Activated CD8-positive, alpha-beta memory T cell treated with anti-CD3 and anti-CD28 coated beads for 48 hours (primary cell): ENCODE data around the gene COLEC12.
"Not testable (repeated sequence)": the region's sequence is repeated elsewhere in the genome, so short reads cannot be mapped to it uniquely, and the experiment has no call there.

Experiments used
- DNase-seq, 3 experiments: peaks; one replicate each; pipeline ENCODE4 v3.0.0-alpha.2; 2020; ENCODE audit warnings: low read depth in 2 of 3, low spot score in 2 of 3

Gene COLEC12

GRCh38 chr18:293536-293935 is 207.0 kb downstream of the COLEC12 start:
- no peak for DNase-seq

GRCh38 chr18:292271-292670 is 208.2 kb downstream of the COLEC12 start:
- no peak for DNase-seq

- DNase-seq: not testable (repeated sequence)
Observed at GRCh38 chr18:289970-290369, 210.5 kb downstream of the COLEC12 start.

- DNase-seq: no peak
Observed at GRCh38 chr18:289026-289425, 211.5 kb downstream of the COLEC12 start.

GRCh38 chr18:286515-287310 is 213.8 kb downstream of the COLEC12 start:
- no peak for DNase-seq

- DNase-seq: no peak
Observed at GRCh38 chr18:285817-286216, 214.7 kb downstream of the COLEC12 start.

- DNase-seq: no peak
Observed at GRCh38 chr18:275486-275885, 225.0 kb downstream of the COLEC12 start.

GRCh38 chr18:274313-274712 is 226.2 kb downstream of the COLEC12 start:
- no peak for DNase-seq

GRCh38 chr18:273525-273924 is 227.0 kb downstream of the COLEC12 start:
- no peak for DNase-seq

- no peak for DNase-seq
Observed at GRCh38 chr18:272650-273049, 227.9 kb downstream of the COLEC12 start.

- no peak for DNase-seq
Observed at GRCh38 chr18:269480-270095, 230.9 kb downstream of the COLEC12 start.

- DNase-seq: peak; percentile 88 to 91 (median 90)
Observed at GRCh38 chr18:267688-268552, 232.6 kb downstream of the COLEC12 start, which contains the start of gene THOC1. TSS of gene THOC1 (minus strand) at chr18:268047. CDS start at chr18:268019, 28 bp downstream.

GRCh38 chr18:267380-267687 is 233.2 kb downstream of the COLEC12 start:
- no peak for DNase-seq
